ACC112 (cell line): ENCODE data around the gene USH2A.
"Not testable (repeated sequence)": the region's sequence is repeated elsewhere in the genome, so short reads cannot be mapped to it uniquely, and the experiment has no call there.

ENCODE experiments used
- H2AFZ ChIP-seq: fragments of 200-600 bp; sonication (generic); one replicate; pipeline ENCODE4 v1.6.0; 2017; ENCODE audit warnings: antibody characterized with exemption, low read length; ENCODE audit not compliant: unreplicated experiment
- H3K27ac ChIP-seq: fragments of 200-600 bp; sonication (generic); 2 replicates; pipeline ENCODE4 v1.5.1; 2014; ENCODE audit warnings: low read depth, mild to moderate bottlenecking, antibody characterized with exemption, low read length, moderate library complexity
- H3K27me3 ChIP-seq: fragments of 200-600 bp; sonication (generic); 2 replicates; pipeline ENCODE4 v1.6.1; 2014; ENCODE audit warnings: mild to moderate bottlenecking, antibody characterized with exemption, low read length, moderate library complexity, mixed read lengths; ENCODE audit not compliant: insufficient read depth
- H3K36me3 ChIP-seq: fragments of 200-600 bp; sonication (generic); 2 replicates; pipeline ENCODE4 v1.6.1; 2016; ENCODE audit warnings: mild to moderate bottlenecking, antibody characterized with exemption, low read length, moderate library complexity, mixed read lengths; ENCODE audit not compliant: insufficient read depth
- H3K4me1 ChIP-seq: fragments of 200-600 bp; sonication (generic); one replicate; pipeline ENCODE4 v1.6.1; 2016; ENCODE audit warnings: low read length, mixed read lengths; ENCODE audit not compliant: insufficient read depth, unreplicated experiment, control insufficient read depth
- H3K4me3 ChIP-seq: fragments of 200-600 bp; sonication (generic); 2 replicates; pipeline ENCODE4 v1.5.1; 2014; ENCODE audit warnings: mild to moderate bottlenecking, low read depth, low read length
- H3K79me2 ChIP-seq: fragments of 200-600 bp; sonication (generic); one replicate; pipeline ENCODE4 v1.6.0; 2016; ENCODE audit warnings: low read length; ENCODE audit not compliant: control insufficient read depth, unreplicated experiment, insufficient read depth

USH2A gene

DNA sequence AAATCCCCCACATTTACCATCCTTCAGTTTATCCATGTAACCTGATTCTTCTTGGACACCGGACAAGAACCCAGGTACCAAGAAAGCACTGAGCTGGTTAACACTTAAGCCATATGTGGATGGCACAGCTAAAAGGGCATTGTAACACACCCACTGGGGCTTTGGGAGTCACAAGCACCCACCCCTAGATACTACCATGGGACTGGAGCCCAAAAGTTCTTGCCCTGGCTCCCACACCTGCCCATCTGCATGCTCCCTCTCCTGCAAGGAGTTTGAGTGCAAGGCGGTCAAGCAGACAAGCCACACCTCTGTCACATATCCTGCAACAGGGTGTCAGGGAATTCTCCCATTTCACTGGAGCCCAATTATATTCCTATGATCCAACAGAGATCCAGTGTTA is 270.1 kb downstream of the USH2A start:
- Histone ChIP-seq H3K36me3 (no peaks in the 10 kb centered on the region), H3K4me3 (no peak overlapping the region), H3K27me3 (no peaks in the 10 kb centered on the region), H3K27ac (no peak overlapping the region), H3K4me1 (no peaks in the 10 kb centered on the region), H2AFZ (no peak overlapping the region), H3K79me2 (no peaks in the 10 kb centered on the region)

DNA sequence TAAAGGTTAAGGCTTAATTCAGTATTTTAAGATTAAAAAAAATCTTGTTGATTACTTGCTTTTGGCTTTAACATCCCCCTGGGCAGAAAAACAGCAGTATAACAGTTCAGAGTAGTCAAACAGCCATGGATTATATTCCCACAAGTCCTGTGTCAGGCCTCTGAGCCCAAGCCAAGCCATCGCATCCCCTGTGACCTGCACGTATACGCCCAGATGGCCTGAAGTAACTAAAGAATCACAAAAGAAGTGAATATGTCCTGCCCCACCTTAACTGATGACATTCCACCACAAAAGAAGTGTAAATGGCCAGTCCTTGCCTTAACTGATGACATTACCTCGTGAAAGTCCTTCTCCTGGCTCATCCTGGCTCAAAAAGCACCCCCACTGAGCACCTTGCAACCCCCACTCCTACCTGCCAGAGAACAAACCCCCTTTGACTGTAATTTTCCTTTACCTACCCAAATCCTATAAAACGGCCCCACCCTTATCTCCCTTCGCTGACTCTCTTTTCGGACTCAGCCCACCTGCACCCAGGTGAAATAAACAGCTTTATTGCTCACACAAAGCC is 277.7 kb downstream of the USH2A start:
- not testable (repeated sequence) for H3K4me3 ChIP-seq, H3K4me1 ChIP-seq, H3K27ac ChIP-seq, H2AFZ ChIP-seq, H3K27me3 ChIP-seq, H3K36me3 ChIP-seq, H3K79me2 ChIP-seq

DNA sequence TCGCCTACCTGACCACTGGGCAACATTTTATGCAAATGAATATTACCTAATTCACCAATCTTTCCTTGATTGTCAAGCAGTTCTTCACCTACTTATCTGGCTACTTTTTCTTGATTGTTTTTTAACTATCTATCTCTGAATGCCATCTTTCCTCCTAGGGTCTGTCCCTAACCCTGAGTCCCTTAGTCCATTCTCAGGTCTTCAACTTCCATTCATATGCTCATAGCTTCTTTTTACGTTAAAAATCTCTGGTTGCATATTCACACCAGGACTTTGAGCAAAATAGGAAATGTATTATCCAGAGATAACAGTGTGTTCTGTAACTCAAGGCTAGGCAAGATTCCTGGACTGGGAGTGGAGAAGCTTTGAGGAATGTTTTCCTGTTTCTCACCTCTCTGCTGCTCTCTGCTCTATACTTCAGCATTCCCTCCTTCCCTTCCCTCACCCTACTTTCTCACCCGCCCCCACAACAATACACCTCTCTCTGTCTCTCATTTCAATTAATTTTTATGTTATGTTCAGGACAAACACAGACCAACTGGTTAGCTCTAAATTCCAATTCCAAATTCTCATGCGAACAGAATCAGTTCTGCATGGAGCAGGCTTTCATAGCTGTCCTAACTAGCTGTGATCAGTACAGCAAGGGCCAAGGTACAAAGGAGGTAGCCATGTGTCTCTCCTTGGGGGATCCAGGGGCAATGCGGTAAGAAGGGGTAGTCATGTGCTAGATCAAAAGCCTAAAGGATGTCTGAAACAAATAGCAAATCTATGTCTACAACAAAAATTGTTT is 278.4 kb downstream of the USH2A start:
- Histone ChIP-seq H2AFZ (no peak overlapping the region), H3K4me1 (no peaks in the 10 kb centered on the region), H3K36me3 (no peaks in the 10 kb centered on the region), H3K4me3 (no peak overlapping the region), H3K79me2 (no peaks in the 10 kb centered on the region), H3K27me3 (no peaks in the 10 kb centered on the region), H3K27ac (no peak overlapping the region)

DNA sequence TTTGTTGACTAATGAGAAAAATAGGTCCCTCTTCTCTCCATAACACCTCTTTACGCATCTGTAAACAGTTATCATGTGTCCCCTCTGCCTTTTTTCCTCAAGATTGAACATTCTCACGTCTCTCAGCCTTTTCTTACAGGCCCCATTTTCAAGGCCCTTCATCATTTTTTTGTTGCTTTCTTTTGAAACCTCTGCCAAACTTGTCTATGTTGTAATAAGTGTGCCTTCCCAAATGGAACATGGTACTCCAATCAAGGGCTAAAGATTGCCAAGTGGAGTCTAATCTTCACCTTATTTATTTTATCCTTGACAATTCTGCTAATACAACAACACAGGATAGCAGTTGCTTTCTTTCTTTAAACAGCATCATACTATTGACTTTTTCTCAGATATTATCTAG is 280.3 kb downstream of the USH2A start:
- Histone ChIP-seq H3K27me3 (no peaks in the 10 kb centered on the region), H3K27ac (no peak overlapping the region), H3K79me2 (no peaks in the 10 kb centered on the region), H3K36me3 (no peaks in the 10 kb centered on the region), H3K4me1 (no peaks in the 10 kb centered on the region), H3K4me3 (no peak overlapping the region), H2AFZ (no peak overlapping the region)

DNA sequence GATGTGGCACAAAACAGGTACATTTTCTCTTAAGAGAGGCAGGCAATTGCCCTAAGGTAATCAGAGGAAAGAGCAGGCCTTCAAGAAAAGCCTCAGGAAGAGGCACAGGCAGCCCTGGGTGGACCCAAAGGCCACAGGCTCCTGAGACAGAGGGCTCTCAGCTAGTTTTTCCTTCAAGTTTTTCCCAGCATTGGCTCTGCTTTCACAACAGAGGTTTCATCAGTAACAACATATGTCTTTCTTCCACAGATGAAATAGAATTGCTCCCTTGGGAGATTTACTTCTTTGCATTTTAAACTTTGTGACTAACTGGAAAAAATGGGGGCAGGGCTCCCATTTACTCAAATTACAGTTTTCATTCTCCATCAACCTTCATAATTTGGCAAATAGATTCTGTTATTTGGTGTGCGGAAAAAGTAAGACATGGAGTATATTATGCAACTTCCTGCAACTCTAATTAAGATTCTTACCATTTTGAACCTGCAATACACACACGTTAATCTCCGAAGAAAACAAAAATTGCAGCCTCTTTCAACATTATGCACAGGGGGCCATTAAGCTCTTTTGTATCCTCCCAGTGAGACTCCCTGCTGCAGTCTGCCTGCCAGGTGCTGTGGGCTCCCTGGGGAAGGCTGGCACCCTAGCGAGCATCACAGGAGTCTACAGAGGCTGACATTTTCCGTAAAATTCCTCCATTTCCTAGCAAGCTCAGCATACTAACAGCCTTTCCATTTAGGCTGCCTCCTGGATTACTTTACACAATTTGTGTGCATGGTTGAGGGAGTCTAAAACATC is 282.3 kb downstream of the USH2A start:
- Histone ChIP-seq H3K79me2 (no peaks in the 10 kb centered on the region), H2AFZ (no peak overlapping the region), H3K27me3 (no peaks in the 10 kb centered on the region), H3K27ac (no peak overlapping the region), H3K4me3 (no peak overlapping the region), H3K36me3 (no peaks in the 10 kb centered on the region), H3K4me1 (no peaks in the 10 kb centered on the region)

DNA sequence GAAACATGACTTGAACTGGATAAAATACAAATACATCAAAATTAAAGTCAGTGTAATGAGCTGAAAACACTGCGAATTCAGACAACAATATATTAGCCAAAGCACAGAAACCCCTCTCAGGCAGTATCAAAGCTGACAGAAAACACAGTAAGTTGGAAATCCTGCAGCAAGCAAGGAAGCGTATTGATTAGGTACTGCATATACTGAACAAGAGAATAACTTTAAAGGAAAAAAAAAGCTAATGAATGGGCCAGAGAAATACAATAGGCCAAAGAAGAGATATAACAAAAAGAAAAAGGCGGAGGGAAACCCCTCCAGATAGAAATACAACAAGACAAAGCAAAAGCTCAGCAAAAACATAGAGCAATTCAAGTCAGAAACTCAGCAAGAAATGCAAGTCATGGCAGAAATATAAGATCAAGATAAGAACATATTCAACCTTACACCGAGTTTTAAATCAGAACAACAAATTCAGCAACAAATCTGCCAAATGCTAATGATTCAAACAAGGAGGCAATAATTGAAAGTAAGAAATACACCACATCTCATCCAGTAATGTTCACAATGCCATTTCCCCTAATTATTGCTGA is 299.0 kb downstream of the USH2A start:
- no peak overlapping the region for H3K4me3 ChIP-seq
- no peaks in the 10 kb centered on the region for H3K36me3 ChIP-seq
- no peaks in the 10 kb centered on the region for H3K4me1 ChIP-seq
- H3K27ac ChIP-seq: no peak overlapping the region
- H3K27me3 ChIP-seq: no peaks in the 10 kb centered on the region
- H2AFZ ChIP-seq: no peak overlapping the region
- H3K79me2 ChIP-seq: no peaks in the 10 kb centered on the region

DNA sequence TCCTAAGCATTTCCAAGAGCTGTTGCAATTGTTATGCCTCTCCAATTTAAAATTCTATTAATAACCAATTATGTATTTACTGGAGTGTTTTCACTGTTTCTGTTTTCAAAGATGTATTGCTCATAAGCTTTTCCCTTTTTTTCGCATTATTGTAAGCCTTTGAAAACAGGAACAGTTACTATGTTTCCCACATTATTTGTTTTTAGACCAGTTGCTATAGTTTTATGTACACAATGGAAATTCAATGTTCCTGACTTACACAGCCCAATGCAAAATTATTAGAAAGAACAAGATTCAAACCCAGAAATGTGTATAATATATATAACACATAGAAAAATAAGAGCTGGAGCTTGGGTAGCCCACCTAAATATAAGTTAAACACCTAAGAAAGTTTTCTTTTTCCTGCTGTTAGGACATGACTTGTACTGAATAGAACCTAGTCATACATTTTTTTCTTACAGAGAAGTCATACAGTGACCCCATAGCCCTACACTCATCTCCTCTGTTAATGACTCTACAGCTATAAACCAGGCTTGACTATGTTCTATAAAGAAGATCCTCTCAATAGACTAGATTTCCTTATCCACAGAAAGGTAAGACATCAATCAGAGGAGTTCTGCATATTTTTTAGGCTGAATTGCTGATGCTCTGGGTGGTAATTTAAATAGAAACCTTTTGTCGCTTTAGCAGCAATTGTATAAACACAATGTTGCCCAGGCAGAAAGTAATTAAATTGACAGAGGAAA is 299.6 kb downstream of the USH2A start:
- Histone ChIP-seq H3K27me3 (0 out of 2 replicates have a peak, but pooled peaks cover under 1% of the 10 kb centered on the region), H3K79me2 (no peaks in the 10 kb centered on the region), H3K4me3 (no peak overlapping the region), H3K4me1 (no peaks in the 10 kb centered on the region), H2AFZ (no peak overlapping the region), H3K27ac (no peak overlapping the region), H3K36me3 (no peaks in the 10 kb centered on the region)

DNA sequence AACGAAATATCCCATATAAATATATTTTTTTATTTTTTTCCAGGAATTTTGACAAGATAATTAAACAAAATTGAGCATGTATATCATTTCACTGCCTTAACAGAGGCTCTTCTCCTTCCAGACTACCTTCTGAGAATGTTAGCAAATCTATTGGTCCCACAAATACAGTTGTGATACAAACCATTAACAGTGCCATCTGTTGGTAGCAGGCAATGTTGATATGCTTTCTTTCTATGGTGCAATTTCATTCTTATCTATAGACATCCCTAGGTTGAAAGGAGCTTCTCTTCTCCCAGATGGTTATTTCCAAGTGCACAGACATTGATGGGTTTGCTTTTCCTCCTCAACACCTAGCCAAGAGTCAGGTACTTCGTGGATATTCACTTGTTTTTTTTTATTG is 303.6 kb downstream of the USH2A start:
- 0 out of 2 replicates have a peak, but pooled peaks cover 3% of the 10 kb centered on the region for H3K27me3 ChIP-seq
- H3K4me3 ChIP-seq: no peak overlapping the region
- H3K36me3 ChIP-seq: no peaks in the 10 kb centered on the region
- H3K27ac ChIP-seq: no peak overlapping the region
- no peaks in the 10 kb centered on the region for H3K79me2 ChIP-seq
- no peaks in the 10 kb centered on the region for H3K4me1 ChIP-seq
- no peak overlapping the region for H2AFZ ChIP-seq

DNA sequence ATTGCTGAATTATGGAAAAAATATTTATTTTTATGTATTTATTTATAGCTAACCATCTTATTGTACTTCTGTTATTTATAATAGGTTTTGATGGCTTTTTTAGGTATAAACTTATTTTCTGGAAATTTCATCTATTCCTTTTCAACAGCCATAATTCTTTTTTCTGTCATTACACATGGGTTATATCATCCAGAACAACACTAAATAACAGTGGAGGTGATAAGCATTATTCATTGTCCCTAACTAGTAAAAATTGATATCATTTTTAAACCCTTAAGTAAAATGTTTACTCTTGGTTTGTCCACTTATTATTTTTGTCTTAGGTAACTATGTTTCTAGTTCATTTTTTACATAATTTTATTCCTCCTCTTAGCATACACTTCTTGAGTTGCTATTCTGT is 309.1 kb downstream of the USH2A start:
- Histone ChIP-seq H3K4me1 (no peaks in the 10 kb centered on the region), H2AFZ (no peak overlapping the region), H3K27ac (no peak overlapping the region), H3K79me2 (no peaks in the 10 kb centered on the region), H3K4me3 (no peak overlapping the region), H3K36me3 (no peaks in the 10 kb centered on the region), H3K27me3 (0 out of 2 replicates have a peak, but pooled peaks cover 3% of the 10 kb centered on the region)

DNA sequence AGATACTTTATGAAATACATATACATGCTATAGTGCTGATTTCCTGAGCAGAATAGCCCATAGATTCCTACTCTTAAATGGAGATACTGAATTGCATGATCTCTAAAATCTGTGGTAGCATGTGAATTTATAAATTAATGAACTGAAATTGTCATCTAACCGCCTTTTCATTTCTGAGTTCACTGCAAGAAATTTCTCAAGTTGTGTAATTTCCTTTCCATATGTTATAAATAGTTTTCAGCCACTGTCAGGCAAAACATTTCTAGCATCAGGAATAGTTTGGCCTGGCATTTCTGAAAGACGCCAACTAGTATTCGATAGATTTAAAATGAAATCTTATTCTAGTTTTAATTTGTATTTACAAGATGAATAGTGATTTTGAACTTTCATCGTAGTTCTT is 310.1 kb downstream of the USH2A start:
- Histone ChIP-seq H3K27me3 (no peaks in the 10 kb centered on the region), H3K27ac (no peak overlapping the region), H3K79me2 (no peaks in the 10 kb centered on the region), H3K4me1 (no peaks in the 10 kb centered on the region), H2AFZ (no peak overlapping the region), H3K4me3 (no peak overlapping the region), H3K36me3 (no peaks in the 10 kb centered on the region)
